K562 treated with DMSO at 1 percent for 4 hours (cell line): Measurements from ENCODE around the gene FOXM1. TPM values are rescaled to one million over a fixed set of nuclear protein-coding genes. Genes with fewer than 3 reads are reported as not detected.

ENCODE experiments used
- total RNA-seq: library from RNA; unstranded; fragments of 300-600 nt; gene quantifications from 2 replicates; pipeline ENCODE4 v1.2.3, GENCODE V29; 2022; ENCODE audit not compliant: insufficient read depth

The FOXM1 gene, protein sequence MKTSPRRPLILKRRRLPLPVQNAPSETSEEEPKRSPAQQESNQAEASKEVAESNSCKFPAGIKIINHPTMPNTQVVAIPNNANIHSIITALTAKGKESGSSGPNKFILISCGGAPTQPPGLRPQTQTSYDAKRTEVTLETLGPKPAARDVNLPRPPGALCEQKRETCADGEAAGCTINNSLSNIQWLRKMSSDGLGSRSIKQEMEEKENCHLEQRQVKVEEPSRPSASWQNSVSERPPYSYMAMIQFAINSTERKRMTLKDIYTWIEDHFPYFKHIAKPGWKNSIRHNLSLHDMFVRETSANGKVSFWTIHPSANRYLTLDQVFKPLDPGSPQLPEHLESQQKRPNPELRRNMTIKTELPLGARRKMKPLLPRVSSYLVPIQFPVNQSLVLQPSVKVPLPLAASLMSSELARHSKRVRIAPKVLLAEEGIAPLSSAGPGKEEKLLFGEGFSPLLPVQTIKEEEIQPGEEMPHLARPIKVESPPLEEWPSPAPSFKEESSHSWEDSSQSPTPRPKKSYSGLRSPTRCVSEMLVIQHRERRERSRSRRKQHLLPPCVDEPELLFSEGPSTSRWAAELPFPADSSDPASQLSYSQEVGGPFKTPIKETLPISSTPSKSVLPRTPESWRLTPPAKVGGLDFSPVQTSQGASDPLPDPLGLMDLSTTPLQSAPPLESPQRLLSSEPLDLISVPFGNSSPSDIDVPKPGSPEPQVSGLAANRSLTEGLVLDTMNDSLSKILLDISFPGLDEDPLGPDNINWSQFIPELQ
- 34.1 and 40.7 TPM in 2 replicates for total RNA-seq

DNA sequence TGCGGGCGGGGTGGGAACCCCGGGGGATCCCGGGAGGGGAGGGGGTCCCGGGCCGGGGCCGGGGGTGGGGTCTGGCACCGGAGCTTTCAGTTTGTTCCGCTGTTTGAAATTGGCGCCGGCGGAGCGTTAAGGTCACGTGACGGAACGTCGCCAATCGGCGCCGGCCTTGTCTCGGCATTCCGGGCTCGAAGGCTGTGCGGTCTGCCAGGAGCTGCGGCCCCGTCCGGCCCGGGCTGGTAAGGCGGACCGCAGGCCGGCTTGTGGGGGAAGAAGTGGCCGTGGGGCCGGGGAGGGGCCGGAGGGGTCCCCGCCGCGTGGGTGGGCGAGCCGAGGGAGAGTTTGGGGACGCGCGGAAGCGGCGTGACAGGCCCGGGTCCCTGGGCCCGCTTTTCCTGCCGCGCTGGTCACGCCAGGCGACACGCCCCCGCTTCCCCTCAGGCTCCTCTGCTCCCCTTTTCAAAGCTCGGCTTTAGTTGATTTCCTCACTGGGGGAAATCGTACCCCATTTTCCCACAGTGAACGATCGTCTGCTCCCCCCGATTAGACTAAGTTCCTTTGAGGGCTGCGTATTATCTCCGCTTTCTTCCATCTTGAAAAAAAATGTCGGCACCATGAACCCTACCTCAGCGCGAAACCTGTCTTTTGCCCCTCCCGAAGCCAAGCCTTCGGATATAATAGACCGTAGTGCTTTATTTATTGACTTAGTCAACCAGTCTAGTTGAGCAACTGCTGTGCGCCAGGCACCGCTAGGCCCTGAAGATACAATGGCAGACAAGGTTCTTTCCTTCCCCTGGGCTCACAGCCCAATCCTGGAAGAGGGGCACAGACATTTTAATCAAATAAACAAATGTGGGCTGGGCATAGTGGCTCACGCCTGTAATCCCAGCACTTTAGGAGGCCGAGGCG, at the start of gene FOXM1, which contains the start of gene RHNO1:
Gene FOXM1, minus strand, starts transcription at position 128 of the 906 bp plus-strand sequence. CDS start 2,696 bp downstream, outside the sequence.
Gene RHNO1, plus strand, starts transcription at position 177 of the 906 bp plus-strand sequence. CDS start 8,144 bp downstream, outside the sequence.

DNA sequence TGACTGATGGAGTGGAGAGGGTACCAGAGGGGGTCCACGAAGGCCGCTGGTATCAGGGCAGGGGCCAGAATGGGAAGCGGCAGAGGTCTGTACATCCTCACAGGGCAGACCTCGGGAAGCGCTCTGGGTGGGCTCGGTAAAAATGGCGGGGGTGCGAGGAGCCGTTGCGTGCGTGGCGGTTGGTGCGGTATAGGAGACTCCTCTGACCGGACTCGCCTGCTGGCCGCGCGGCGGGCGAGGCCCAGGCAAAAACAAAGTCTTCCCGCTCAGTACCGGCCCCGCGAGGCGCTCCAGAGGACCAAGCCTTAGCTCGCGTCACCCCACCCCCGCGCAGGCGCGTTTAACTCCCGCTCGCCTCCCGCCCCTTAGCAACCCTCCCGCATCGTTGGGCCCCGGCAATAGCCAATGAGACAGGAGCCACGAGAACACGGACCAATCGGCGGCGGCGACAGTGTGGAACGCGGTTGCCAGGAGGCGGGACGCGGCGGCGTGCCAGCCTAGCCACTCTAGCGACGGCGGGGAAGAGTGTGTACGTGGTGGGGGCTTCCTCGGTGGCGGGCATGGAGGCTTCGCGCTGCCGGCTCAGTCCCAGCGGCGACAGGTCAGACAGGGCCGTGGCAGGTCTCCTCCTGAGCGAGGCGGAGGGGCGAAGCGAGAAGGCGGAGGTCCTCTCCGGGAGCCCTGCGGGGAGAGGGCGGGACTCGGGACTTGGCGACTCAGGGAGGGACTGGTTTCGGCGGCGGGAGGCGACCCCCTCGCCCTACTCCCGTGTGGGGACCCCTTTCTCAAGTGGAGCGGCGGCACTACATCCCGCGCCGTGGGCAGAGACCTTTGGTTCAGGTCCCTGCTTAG, 13.6 kb upstream of the FOXM1 start, which contains the start of gene TULP3:
Gene TULP3, plus strand, starts transcription at position 504 of the 852 bp plus-strand sequence. Its CDS starts 57 bp downstream, at position 561.

DNA sequence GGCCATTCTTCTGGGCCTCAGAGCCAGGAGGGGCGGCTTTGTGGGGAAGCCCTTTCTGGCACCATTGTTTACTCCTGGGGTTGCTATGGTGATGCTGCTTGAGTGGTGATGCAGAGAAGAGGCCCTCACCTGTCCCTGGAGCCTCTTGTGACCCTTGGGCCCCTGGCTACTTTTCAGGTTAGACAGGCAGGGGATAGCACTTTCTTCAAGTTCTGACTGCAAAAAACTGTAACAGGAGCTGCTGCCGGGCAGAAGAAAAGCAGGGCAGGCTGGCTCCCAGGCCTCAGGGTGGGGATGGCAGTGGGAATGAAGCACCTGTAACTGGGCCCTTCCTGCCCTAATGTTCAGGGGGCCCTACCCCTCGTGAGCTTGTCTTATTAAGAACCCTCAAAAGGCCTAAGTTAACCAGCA, 19.9 kb downstream of the FOXM1 start, which contains the start of gene TEX52:
Gene TEX52, minus strand, starts transcription at position 19 of the 411 bp plus-strand sequence. Its CDS starts 13 bp downstream, at position 6.

DNA sequence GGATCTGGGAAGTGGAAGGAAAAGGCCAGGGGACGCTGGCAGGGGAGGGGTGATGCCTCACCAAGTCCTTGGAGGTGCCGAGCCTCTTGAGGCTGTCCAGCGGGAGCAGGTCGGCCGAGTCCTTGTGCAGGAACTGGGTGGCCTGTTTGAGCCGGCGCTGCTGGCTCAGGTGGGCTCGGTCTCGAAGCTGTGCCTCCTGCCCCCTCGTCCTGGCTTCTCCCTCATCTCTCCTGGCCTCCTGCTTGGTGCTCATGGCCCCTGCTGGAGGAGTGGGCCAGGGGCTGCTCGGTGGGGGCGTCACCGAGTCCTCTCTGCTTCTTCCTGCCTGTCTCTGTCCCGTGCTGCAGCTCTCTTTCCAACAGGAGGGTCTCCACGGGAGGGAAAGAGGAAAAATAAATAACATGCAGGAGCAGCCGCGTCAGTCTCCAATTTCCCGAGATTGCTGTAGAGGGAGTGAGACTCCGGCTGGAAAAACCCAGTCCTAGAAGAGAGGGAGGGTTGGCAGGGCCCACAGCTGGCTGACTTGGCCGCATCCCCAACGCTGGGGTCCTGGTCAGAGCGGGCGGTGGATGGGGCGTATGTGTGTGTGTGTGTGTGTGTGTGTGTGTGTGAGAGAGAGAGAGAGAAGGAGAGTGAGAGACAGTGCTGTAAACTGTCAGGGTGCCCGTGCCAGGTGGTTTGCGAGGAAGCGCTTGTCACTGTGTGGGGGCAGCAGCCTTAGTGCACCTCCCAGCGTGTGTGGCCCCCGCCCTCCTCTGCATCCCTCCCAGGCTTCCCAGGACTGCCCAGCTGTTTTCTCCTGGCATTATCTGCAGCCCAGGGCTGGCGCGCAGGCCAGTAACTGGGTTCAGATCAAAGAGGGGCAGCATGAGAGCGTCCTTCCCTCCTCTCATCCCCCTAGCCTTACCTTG, 42.1 kb downstream of the FOXM1 start, which contains the start of gene NRIP2:
Gene NRIP2, minus strand, starts transcription at position 455 of the 911 bp plus-strand sequence. Its CDS starts 52 bp downstream, at position 403.

DNA sequence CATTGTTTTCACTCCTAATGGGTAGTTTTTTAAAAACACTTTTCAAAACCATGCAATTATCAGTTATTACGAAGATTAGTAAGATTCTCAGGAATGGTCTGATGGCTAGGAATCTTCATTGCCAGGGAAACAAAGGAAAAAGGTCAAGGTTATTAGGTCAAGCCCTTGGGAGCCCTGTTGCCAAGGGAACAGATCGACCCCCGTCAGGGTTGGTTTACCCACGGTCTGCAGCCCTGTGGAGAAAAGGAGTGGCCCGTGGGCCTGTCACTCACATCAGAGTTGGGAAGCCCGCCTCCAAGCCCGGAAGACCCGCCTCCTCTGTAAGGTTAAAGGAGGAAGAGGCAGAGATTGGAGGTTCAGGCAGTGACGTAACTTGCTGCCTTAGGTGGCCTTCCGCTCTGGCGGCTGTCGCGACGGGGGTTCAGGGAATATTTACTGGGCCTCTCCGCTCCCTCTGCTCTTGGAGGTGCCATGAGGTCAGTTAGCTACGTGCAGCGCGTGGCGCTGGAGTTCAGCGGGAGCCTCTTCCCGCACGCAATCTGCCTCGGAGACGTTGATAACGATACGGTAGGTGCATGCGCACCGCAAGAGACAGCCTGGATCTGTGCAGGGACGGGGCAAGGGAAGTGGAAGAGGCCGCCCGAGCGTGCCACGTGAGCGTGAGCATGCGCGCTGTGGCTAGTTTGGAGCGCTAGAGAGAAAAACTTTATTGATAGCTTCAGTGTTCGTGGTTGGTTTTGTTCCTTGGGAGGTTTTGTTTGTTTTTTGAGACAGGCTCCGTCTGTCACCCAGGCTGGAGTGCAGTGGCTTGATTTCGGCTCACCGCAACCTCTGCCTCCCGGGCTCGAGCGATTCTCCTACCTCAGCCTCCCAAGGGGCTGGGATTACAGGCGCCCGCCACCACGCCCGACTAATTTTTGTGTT, 64.4 kb downstream of the FOXM1 start, which contains the start of gene ITFG2:
Gene ITFG2, plus strand, starts transcription at position 379 of the 924 bp plus-strand sequence. Its CDS starts 93 bp downstream, at position 472.

Other genes with a start within 250 kb of the FOXM1 start
- 40.6 and 47.9 TPM in 2 replicates for gene FKBP4, start 82.2 kb downstream of the FOXM1 start, total RNA-seq
- 5.8 and 15.6 TPM in 2 replicates for gene ITFG2, start 64.5 kb downstream of the FOXM1 start, total RNA-seq
- gene NRIP2, start 42.1 kb downstream of the FOXM1 start, total RNA-seq = 0.44 TPM in 1 of 2 replicates, not detected in the other
- not detected in 2 replicates for gene TEX52, start 20.1 kb downstream of the FOXM1 start, total RNA-seq
- gene RHNO1, start within 50 bp of the FOXM1 start, total RNA-seq = 16.7 and 19.1 TPM in 2 replicates
- 5.6 and 10.3 TPM in 2 replicates for gene TULP3, start 13.7 kb upstream of the FOXM1 start, total RNA-seq
- gene TEAD4, start 82.2 kb upstream of the FOXM1 start, total RNA-seq = 9.6 and 9.8 TPM in 2 replicates
- 0.42 and 1.2 TPM in 2 replicates for gene TSPAN9, start 200.2 kb upstream of the FOXM1 start, total RNA-seq